Measurements from ENCODE around the gene ELL2. TPM values are rescaled to one million over a fixed set of nuclear protein-coding genes. Genes with fewer than 3 reads are reported as not detected.
"Not testable (repeated sequence)": the region's sequence is repeated elsewhere in the genome, so short reads cannot be mapped to it uniquely, and the experiment has no call there.

ELL2 gene
- total RNA-seq, 2 donors from 2014 or later = 76.3 to 113 TPM

DNA sequence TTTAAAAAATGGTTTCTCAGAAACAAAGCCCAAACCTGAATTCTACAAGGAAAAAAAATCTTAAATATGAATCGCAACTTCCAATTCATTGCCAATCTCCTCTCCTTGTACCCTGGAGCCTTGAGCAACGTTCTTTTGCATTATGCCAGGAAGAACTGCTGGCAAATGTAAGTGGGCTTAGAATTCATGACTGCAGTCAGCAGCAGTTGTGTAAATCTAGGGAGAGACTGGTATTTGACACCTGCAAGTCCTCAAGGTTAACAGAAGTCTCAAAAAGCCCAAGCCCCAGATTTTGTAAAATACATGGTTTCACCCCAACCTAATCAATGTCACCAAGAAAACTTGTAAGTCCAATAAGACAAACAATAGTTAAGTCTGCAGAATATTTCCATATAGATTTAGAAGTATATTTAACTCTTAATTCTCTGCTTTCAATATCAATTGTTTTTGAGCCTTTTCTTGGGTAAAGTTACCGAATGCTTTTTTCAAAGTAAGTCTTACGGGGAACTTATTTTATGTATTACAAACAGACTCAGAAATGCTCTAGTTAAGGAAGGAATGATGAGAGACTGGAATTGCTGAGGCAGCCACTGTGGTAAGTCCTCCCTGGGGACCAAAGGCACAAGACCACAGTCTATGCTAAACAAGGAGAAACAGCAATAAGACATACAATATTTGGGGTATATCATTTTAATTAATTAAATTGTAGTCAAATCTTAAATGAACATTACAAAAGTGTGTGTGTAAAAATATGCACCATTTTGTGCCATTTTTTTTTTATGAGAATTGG is 31.3 kb downstream of the ELL2 start:
- H3K36me3 Mint-ChIP-seq (ENCODE audit: insufficient read depth in 2 of 2) = peaks cover 1 to 5% of the 10 kb centered on the region in 2 donors

DNA sequence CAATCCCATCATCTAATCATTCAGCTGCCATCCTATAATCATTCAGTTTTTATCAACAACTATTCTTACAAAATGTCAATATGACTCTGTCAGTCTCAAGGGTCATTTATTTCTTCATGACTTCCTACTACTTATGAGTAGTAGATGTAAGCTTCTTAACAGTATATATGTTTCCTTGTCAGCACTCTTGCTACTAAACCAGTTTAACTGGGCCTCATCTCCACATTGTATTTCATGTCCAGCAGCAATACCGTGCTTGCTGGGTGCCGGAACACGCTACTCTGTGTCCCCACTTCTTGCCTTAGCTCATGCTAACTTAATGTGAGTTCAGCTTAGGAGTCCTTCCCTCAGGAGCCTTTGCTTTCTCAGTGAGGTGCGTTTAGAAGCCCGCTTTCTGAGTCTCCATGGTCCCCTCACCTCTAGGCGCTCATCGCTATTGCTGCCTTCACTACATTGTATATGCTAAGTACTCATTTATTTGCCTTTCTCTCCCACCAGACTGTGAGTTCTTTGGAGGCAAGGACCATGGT is 32.9 kb downstream of the ELL2 start:
- H3K27me3 Mint-ChIP-seq (ENCODE audit: low read depth) = no peaks in the 10 kb centered on the region
- H3K9me3 Mint-ChIP-seq = no peaks in the 10 kb centered on the region
- ATAC-seq (replicated peaks in 1 of 2) (peak; percentile 18 to 21), DNase-seq (no peak)
- H3K27ac Mint-ChIP-seq = peak overlapping the region; percentile 75
- H3K36me3 Mint-ChIP-seq (ENCODE audit: insufficient read depth in 2 of 2) = peaks cover 1 to 5% of the 10 kb centered on the region in 2 donors
- H3K4me1 Mint-ChIP-seq (ENCODE audit: low read depth) = peaks cover 42% of the 10 kb centered on the region
- peak overlapping the region; percentile 14 to 73 for H3K4me3 Mint-ChIP-seq

More for the DNA sequence above, 31.3 kb downstream of the ELL2 start:
- H3K4me3 Mint-ChIP-seq = no peak overlapping the region
- no peak overlapping the region for H3K27ac Mint-ChIP-seq
- ATAC-seq (replicated peaks in 1 of 2) = no peak
- peaks cover 51% of the 10 kb centered on the region for H3K4me1 Mint-ChIP-seq (ENCODE audit: low read depth)
- H3K27me3 Mint-ChIP-seq (ENCODE audit: low read depth) = no peaks in the 10 kb centered on the region
- H3K9me3 Mint-ChIP-seq = no peaks in the 10 kb centered on the region
- no peak for DNase-seq

DNA sequence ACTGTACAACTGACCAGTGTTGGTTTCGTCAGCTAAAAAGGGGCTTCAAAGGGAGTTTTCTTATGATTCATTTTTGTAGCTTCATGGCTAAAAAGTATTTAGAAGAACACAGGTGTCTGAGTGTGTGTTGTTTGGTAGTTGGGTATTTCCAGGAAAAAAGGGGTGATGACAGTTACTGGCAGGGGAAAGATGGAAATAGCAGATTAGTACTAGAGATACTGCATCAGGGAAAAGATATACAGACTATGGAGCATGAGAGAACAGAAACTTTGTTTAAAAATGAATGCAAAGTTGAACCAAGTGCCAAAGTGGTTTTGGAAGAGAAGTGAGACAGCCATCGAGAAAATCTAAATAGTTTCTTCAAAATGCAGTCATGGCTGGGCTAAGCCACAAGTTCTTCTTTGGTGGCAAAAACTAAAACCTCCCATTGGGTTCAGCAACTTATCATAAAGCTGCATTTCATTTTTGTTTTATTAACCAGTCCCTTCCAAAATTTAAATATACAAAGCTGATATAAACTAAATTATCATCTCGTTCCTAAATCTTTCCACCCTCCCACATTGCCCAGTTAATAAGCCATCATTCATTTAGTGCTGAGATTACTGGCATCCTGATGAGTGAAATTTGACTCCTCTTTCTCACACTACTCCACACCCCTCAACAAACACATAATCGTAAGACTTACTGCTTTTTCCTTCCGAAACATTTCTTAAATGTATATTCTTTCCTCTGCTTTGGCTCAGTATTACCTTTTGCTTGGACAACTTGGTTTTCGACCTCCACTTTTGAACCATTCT is 33.5 kb downstream of the ELL2 start:
- peak; percentile 88 to 89 for ATAC-seq (replicated peaks in 1 of 2)
- H3K36me3 Mint-ChIP-seq (ENCODE audit: insufficient read depth in 2 of 2) = peaks cover 2 to 6% of the 10 kb centered on the region in 2 donors
- peak in 1 of 2 donors; percentile 2 for DNase-seq
- H3K27me3 Mint-ChIP-seq (ENCODE audit: low read depth) = no peaks in the 10 kb centered on the region
- no peaks in the 10 kb centered on the region for H3K9me3 Mint-ChIP-seq
- peak overlapping the region; percentile 14 to 73 for H3K4me3 Mint-ChIP-seq
- H3K27ac Mint-ChIP-seq = peak overlapping the region; percentile 75
- H3K4me1 Mint-ChIP-seq (ENCODE audit: low read depth) = peaks cover 42% of the 10 kb centered on the region

DNA sequence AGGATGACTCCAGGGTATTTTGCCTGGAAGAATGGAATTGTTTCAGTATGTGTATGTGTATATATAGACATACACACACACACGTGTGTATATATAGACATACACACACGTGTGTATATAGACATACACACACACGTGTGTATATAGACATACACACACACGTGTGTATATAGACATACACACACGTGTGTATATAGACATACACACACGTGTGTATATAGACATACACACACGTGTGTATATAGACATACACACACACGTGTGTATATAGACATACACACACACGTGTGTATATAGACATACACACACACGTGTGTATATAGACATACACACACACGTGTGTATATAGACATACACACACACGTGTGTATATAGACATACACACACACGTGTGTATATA is 34.4 kb downstream of the ELL2 start:
- H3K9me3 Mint-ChIP-seq; H3K27me3 Mint-ChIP-seq (ENCODE audit: low read depth); ATAC-seq (replicated peaks in 1 of 2); DNase-seq; H3K36me3 Mint-ChIP-seq (ENCODE audit: insufficient read depth in 2 of 2): not testable (repeated sequence)
- Mint-ChIP-seq H3K27ac (peak overlapping the region; percentile 4), H3K4me1 (ENCODE audit: low read depth) (peaks cover 42% of the 10 kb centered on the region), H3K4me3 (peak overlapping the region in 1 of 2 donors; percentile 14)

DNA sequence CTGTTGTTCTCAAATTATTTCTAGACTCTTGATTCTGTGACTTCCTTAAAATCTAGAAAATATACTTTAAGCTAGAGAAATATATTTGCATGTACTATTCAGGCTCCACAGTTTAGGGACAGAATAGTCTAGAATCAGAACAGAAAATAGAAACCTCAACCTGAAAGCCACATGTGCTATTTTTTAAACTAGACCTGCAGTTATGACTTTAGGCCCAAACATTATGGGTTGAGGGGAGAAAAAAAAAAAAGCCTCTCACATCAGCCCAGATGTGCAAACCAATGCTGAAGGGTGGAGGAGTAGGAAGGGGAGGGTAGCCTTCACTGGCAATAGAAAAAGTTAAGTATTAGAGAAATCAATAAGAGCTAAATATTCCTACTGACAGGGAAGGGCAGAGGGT is 35.7 kb downstream of the ELL2 start:
- DNase-seq (no peak), ATAC-seq (replicated peaks in 1 of 2) (peak in 1 of 2 donors; percentile 24)
- no peak overlapping the region for H3K27ac Mint-ChIP-seq
- H3K9me3 Mint-ChIP-seq = no peaks in the 10 kb centered on the region
- peaks cover 3% of the 10 kb centered on the region in 2 donors for H3K36me3 Mint-ChIP-seq (ENCODE audit: insufficient read depth in 2 of 2)
- H3K27me3 Mint-ChIP-seq (ENCODE audit: low read depth) = no peaks in the 10 kb centered on the region
- peaks cover 36% of the 10 kb centered on the region for H3K4me1 Mint-ChIP-seq (ENCODE audit: low read depth)
- H3K4me3 Mint-ChIP-seq = peak overlapping the region; percentile 65 to 71

DNA sequence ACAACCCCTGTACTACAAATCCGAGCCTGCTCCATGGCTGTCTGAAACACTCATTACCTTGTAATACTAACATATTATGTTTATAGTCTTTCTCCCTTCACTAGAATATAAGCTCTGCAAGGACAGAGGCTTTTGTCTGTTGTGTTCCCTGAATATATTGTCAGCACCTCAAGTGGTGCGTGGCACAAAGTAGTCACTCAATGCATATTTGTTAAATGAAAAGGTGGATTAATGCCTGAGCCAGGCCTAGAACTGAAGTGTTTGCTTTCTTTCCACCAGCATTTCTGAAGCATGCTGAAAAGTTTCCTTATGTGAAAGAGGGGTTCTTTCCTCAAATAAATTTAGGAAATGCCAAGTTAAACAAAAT is 36.3 kb downstream of the ELL2 start:
- no peaks in the 10 kb centered on the region for H3K9me3 Mint-ChIP-seq
- H3K27me3 Mint-ChIP-seq (ENCODE audit: low read depth) = no peaks in the 10 kb centered on the region
- no peak overlapping the region for H3K27ac Mint-ChIP-seq
- no peak overlapping the region for H3K4me3 Mint-ChIP-seq
- peaks cover 36% of the 10 kb centered on the region for H3K4me1 Mint-ChIP-seq (ENCODE audit: low read depth)
- DNase-seq (no peak), ATAC-seq (replicated peaks in 1 of 2) (no peak)
- H3K36me3 Mint-ChIP-seq (ENCODE audit: insufficient read depth in 2 of 2) = peaks cover 3 to 4% of the 10 kb centered on the region in 2 donors

DNA sequence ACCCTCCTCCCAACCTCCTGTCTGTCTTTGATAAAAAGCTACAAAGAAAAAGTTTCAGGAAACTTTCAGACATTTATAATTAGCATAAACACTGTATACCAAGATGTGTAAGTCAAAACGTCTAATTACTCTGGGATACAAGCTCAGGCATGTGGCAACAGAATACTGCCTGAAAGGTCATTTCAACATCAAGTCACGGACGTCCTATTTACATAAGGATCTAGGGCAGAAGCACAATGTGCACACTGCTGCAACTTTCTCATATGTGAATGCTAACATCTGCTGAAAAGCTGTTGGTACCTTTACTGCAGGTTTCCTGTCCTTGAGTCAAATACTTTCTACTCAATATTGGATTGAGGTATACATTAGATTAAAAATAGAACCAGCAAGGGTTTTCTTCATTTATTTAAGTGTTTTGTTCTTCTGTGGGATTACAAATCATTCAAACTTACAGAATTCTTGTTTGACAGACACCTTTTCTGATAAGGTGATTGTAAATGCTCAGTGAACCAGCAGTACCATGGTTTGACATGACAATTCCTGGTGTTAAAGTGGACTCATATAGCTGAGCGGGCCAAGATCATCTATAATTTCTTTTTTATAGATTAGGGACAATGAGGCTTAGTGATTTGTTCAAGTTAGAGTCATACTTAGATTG is 36.8 kb downstream of the ELL2 start:
- no peaks in the 10 kb centered on the region for H3K9me3 Mint-ChIP-seq
- DNase-seq (no peak), ATAC-seq (replicated peaks in 1 of 2) (no peak)
- no peaks in the 10 kb centered on the region for H3K27me3 Mint-ChIP-seq (ENCODE audit: low read depth)
- peaks cover 36% of the 10 kb centered on the region for H3K4me1 Mint-ChIP-seq (ENCODE audit: low read depth)
- no peak overlapping the region for H3K27ac Mint-ChIP-seq
- H3K4me3 Mint-ChIP-seq = no peak overlapping the region
- peaks cover 3 to 4% of the 10 kb centered on the region in 2 donors for H3K36me3 Mint-ChIP-seq (ENCODE audit: insufficient read depth in 2 of 2)

DNA sequence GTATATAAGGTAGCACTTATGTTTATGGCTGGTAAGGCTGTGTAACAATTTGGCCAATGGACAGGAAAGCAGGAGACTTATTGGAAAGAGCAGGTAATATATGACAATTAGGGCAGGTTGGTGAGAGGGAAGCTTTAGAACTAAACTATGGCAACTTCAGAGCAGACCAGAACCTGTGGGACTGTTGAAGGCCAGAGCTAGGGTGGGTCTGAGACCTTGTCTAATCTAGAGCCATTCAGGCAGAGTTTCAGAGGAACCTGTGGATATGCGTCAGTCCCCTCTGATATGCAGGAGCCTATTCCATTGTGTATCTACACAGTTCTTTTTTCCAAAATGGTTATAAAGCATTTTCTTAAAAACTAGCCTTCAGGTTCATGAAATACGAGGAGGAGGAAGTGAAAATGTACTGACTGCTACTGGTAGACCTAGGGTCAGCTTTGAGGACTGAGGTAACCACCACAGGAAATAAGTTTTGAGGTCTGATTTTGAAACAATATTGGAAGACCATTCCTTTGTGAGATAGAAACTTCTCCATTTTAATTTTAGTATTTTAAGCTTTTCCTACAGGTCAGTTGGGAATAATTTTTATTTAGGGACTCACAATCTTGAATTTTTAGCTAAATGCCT is 37.6 kb downstream of the ELL2 start:
- H3K27me3 Mint-ChIP-seq (ENCODE audit: low read depth) = no peaks in the 10 kb centered on the region
- DNase-seq = no peak
- H3K4me3 Mint-ChIP-seq = no peak overlapping the region
- no peaks in the 10 kb centered on the region for H3K9me3 Mint-ChIP-seq
- no peak overlapping the region for H3K27ac Mint-ChIP-seq
- no peak for ATAC-seq (replicated peaks in 1 of 2)
- H3K36me3 Mint-ChIP-seq (ENCODE audit: insufficient read depth in 2 of 2) = peaks cover 2 to 3% of the 10 kb centered on the region in 2 donors
- H3K4me1 Mint-ChIP-seq (ENCODE audit: low read depth) = peaks cover 30% of the 10 kb centered on the region

DNA sequence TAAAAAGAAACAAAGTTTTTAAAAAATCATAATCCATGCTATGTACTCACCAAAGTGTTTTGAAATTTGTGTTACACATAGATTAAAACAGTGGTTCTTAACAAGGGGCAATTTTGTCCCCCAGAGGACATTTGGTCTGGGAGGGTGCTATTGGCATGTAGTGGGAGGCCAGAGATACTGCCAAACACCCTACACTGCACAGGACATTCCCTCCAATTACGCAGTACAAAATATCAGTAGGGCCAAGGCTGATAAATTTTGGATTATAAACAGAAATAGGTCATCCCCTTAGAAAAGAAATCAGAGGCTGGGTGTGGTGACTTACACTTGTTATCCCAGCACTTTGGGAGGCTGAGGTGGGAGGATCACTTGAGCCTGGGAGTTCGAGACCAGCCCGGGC is 38.9 kb downstream of the ELL2 start:
- no peak for DNase-seq
- no peaks in the 10 kb centered on the region for H3K9me3 Mint-ChIP-seq
- no peak overlapping the region for H3K4me3 Mint-ChIP-seq
- no peaks in the 10 kb centered on the region for H3K27me3 Mint-ChIP-seq (ENCODE audit: low read depth)
- H3K4me1 Mint-ChIP-seq (ENCODE audit: low read depth) = peaks cover 18% of the 10 kb centered on the region
- no peak overlapping the region for H3K27ac Mint-ChIP-seq
- H3K36me3 Mint-ChIP-seq (ENCODE audit: insufficient read depth in 2 of 2) = peaks cover 2 to 3% of the 10 kb centered on the region in 2 donors
- ATAC-seq (replicated peaks in 1 of 2) = no peak

DNA sequence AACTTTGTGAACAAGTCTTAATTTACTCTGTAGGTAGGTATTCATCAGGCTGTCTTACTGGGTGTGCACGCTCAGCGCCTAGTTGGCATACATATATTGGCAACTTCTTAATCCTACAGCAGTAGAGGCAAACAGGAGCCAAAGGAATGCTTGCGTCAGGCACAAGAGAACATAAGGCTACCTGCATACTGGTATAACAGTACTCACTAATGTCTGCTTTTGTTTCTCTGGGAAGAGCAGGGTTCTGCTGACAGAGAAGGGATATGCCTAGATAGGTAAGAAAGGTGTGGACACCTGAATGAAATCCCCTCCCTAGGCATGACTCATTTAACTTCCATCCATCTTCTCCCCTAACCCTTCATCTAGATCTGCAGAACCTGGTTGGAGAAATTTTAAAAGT is 40.1 kb downstream of the ELL2 start:
- peaks cover 1 to 2% of the 10 kb centered on the region in 2 donors for H3K36me3 Mint-ChIP-seq (ENCODE audit: insufficient read depth in 2 of 2)
- DNase-seq = no peak
- no peaks in the 10 kb centered on the region for H3K27me3 Mint-ChIP-seq (ENCODE audit: low read depth)
- no peak overlapping the region for H3K4me3 Mint-ChIP-seq
- no peak for ATAC-seq (replicated peaks in 1 of 2)
- no peaks in the 10 kb centered on the region for H3K9me3 Mint-ChIP-seq
- H3K27ac Mint-ChIP-seq = no peak overlapping the region
- peaks cover 8% of the 10 kb centered on the region for H3K4me1 Mint-ChIP-seq (ENCODE audit: low read depth)

DNA sequence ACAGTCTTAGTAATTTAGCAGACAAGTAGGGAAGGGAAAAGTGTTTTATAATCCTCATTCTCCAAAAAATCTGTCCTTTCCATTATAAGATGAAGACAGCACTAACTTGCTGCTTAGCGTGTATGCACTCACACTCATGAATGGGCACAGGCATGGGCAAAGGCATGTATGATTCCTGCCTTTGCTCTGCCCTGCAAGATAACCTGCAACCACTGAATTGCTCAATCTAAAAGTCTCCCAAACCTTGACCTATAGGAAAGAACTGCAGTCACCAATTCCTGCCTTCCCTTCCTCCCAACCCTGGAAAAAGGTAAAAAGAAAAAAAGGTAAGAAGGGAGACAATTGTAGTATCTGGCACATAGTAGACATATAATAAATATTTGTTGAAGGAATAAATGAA is 40.8 kb downstream of the ELL2 start:
- H3K27me3 Mint-ChIP-seq (ENCODE audit: low read depth) = no peaks in the 10 kb centered on the region
- peaks cover 8% of the 10 kb centered on the region for H3K4me1 Mint-ChIP-seq (ENCODE audit: low read depth)
- H3K36me3 Mint-ChIP-seq (ENCODE audit: insufficient read depth in 2 of 2) = peaks cover 1 to 7% of the 10 kb centered on the region in 2 donors
- no peak for DNase-seq
- no peaks in the 10 kb centered on the region for H3K9me3 Mint-ChIP-seq
- no peak for ATAC-seq (replicated peaks in 1 of 2)
- no peak overlapping the region for H3K4me3 Mint-ChIP-seq
- H3K27ac Mint-ChIP-seq = no peak overlapping the region

DNA sequence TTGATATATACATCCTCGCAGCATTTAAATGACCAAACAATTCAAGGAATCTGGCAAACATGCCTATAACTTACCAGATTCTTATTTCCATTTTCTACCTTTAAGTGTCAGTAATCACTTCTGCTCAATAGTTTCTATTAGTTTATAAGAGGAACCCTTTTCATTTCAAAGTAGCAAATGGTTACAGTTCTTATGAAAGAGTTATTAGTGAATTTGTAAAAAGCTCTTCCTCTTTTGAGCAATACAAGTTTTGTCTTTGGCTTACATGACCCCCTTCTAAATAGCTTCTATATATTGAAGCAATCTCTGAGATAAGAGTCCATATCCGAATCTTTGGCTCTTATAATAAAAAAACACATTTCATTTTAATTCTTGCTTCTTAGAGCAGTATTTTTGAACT is 42.0 kb downstream of the ELL2 start:
- ATAC-seq (replicated peaks in 1 of 2) = no peak
- Mint-ChIP-seq H3K27me3 (ENCODE audit: low read depth) (no peaks in the 10 kb centered on the region), H3K4me1 (ENCODE audit: low read depth) (peaks cover 11% of the 10 kb centered on the region), H3K4me3 (no peak overlapping the region), H3K27ac (no peak overlapping the region), H3K36me3 (ENCODE audit: insufficient read depth in 2 of 2) (peaks cover 1 to 7% of the 10 kb centered on the region in 2 donors), H3K9me3 (no peaks in the 10 kb centered on the region)
- no peak for DNase-seq
